Measurements from ENCODE around the gene MYBL2. TPM values are rescaled to one million over a fixed set of nuclear protein-coding genes. Genes with fewer than 3 reads are reported as not detected.
A peak's percentile ranks its signal among the peaks of the same experiment; 100 is the strongest.

The MYBL2 gene
- total RNA-seq, 1 experiment from 2014 or later: 159 TPM

- no peak overlapping the region for H3K18ac ChIP-seq (ENCODE audit: insufficient read length, low read depth, low read length)
- H4K8ac ChIP-seq (replicated peaks; ENCODE audit: insufficient read length, low read depth, low read length): no peak overlapping the region
- no peak overlapping the region for H3K23ac ChIP-seq (ENCODE audit: insufficient read length, low read depth, low read length)
- no peak overlapping the region for H2AK5ac ChIP-seq (ENCODE audit: insufficient read length, low read length)
- H4K91ac ChIP-seq (ENCODE audit: insufficient read length, low read depth, low read length): no peak overlapping the region
- WGBS (ENCODE audit: extremely low coverage, insufficient read length, low lambda C conversion rate): no CpG with 5 or more reads among the region's 4 CpGs
- no peak overlapping the region for H3T11ph ChIP-seq (ENCODE audit: low read length)
- no peak overlapping the region for H2BK5ac ChIP-seq (ENCODE audit: insufficient read length, low read length)
- Mint-ChIP-seq H3K36me3 (ENCODE audit: insufficient read depth in 1 of 3, low read depth in 3 of 3) (peaks cover 25 to 50% (median 47%) of the 10 kb centered on the region in 3 experiments; a peak in 6 of 7 replicates), H3K9me3 (no peaks in the 10 kb centered on the region), H3K4me1 (peaks cover 6 to 7% of the 10 kb centered on the region in 2 experiments), H3K4me3 (no peak overlapping the region), H3K27ac (peak overlapping the region in 2 of 3 experiments; percentile 36 to 72; a peak in 2 of 7 replicates), H3K27me3 (ENCODE audit: low read depth) (no peaks in the 10 kb centered on the region)
- no peak overlapping the region for H2BK15ac ChIP-seq (ENCODE audit: low read depth, low read length)
- no peak overlapping the region for H4K5ac ChIP-seq (ENCODE audit: insufficient read length, low read depth, low read length)
- DNase-seq: no peak
- no peak overlapping the region for H3K4ac ChIP-seq (ENCODE audit: low read depth, low read length)
- H2BK120ac ChIP-seq (ENCODE audit: low read depth, low read length, poor library complexity, severe bottlenecking): no peak overlapping the region
- H3K27ac ChIP-seq (ENCODE audit: insufficient read length, low read depth, low read length): no peak overlapping the region
- H3K4me2 ChIP-seq (ENCODE audit: insufficient read depth, insufficient read length, low read length): no peak overlapping the region
- no peak overlapping the region for H2BK20ac ChIP-seq (ENCODE audit: low read depth, low read length, poor library complexity, severe bottlenecking)
- no peaks in the 10 kb centered on the region for H3K9me3 ChIP-seq (ENCODE audit: control insufficient read depth, low read depth, low read length)
- H3K79me1 ChIP-seq (ENCODE audit: insufficient read depth, low read depth, low read length, poor library complexity, severe bottlenecking): no peaks in the 10 kb centered on the region
- H3K4me1 ChIP-seq (ENCODE audit: insufficient read depth, low read length): no peaks in the 10 kb centered on the region
- no peaks in the 10 kb centered on the region for H4K20me1 ChIP-seq (ENCODE audit: control insufficient read depth, insufficient read depth, insufficient read length)
- H3K79me2 ChIP-seq (ENCODE audit: insufficient read depth, low read length): no peaks in the 10 kb centered on the region
- TF ChIP-seq CTCF (conservative IDR thresholded peaks at IDR 0.05): no peak
- H3K56ac ChIP-seq (ENCODE audit: insufficient read length, low read depth, low read length): no peak overlapping the region
- H2AFZ ChIP-seq (ENCODE audit: low read length): no peak overlapping the region
- H2BK12ac ChIP-seq (ENCODE audit: insufficient read length, low read depth, low read length): no peak overlapping the region
- no peaks in the 10 kb centered on the region for H3K27me3 ChIP-seq (ENCODE audit: insufficient read depth, low read length)
- no peak overlapping the region for H3K9ac ChIP-seq (ENCODE audit: extremely low read depth, insufficient read length, low read length)
- no peak overlapping the region for H3K14ac ChIP-seq (ENCODE audit: insufficient read depth, low read length)
- H3K23me2 ChIP-seq (ENCODE audit: insufficient read length, low read depth, low read length, poor library complexity, severe bottlenecking): no peaks in the 10 kb centered on the region
Observed at GRCh38 chr20:43689165-43689564, 22.3 kb downstream of the MYBL2 start.

All from H9 (cell line).